ENCODE measurements around the gene GATAD1.

GRCh38 chr7:92460510-92460909 lies 13.2 kb downstream of the GATAD1 start:
- TF ChIP-seq POLR2AphosphoS5 (IDR thresholded peaks at IDR 0.05; ENCODE audit: low read depth, low read length) (no peak), REST (IDR thresholded peaks at IDR 0.05; ENCODE audit: insufficient read depth in 1 of 2, low read depth in 2 of 2, low read length in 2 of 2) (no peak)
